Measurements from ENCODE around the gene KRTAP19-1.
"Not testable (repeated sequence)": the region's sequence is repeated elsewhere in the genome, so short reads cannot be mapped to it uniquely, and the experiment has no call there.

Gene KRTAP19-1

DNA sequence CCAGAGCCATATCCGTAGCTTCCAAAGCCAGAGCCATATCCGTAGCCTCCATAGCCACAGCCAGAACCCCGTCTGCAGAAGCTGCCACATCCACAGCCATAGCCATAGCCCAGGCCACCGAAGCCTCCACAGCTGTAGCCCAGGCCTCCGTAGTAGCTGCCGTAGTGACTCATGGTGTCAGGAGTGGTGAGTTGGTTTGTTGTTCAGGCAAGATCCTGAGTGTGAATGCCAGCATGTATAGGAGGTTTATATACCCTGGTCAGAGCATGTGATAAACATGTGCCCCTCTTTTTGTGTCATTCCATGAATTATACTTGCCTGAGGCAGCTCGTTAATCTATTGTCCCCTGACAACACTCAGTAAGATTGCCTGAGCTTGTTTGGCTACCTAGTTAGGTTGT is at the start of gene KRTAP19-1:
KRTAP19-1 (minus strand) TSS at position 223 of the 400 bp plus-strand sequence; CDS start at position 173, 50 bp downstream.
- no peak for DNase-seq

DNA sequence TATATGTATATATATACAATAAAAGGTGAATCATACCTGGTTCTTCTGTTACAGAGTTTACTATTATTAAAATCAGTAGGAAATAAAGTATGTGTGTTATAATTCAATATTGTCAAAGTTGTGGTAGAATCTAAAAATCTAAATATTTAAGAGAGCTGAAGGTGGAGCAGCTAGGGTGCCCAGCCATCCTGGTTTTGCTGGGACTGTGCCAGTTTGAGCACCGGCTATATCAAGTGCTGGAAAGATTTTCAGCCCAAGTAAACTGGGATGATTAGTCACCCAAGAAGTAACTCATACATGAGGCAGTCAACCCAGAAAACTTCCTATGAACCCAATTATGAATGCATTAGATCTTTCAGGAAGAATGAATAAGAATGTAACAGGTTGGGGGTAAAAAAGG is 38.7 kb upstream of the KRTAP19-1 start:
- DNase-seq = no peak

DNA sequence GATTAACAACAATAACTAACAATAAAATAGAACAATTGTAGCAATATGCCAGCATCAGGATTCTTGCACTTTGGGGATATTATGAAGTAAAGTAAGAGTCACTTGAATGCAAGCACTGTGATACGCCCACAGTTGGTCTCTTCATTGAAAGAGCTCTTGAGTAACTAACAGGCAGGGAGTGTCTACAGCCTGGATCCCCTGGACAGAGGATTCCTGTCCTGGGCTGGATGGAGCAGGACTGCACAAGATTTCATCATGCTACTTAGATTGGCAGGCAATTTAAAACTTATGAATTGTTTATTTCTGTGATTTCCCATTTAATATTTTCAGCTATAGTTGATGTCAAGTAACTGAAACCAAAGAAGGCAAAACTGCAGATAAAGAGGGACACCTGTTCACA is 35.5 kb upstream of the KRTAP19-1 start:
- DNase-seq = no peak

GRCh38 chr21:30505621-30506205 is 25.5 kb upstream of the KRTAP19-1 start:
- DNase-seq = not testable (repeated sequence)

- DNase-seq = no peak
These were observed 21.9 kb upstream of the KRTAP19-1 start, which contains the start of gene KRTAP19-5 for GRCh38 chr21:30502041-30502440. TSS of gene KRTAP19-5 (minus strand) at chr21:30502141. CDS start at chr21:30502090, 51 bp downstream.

DNA sequence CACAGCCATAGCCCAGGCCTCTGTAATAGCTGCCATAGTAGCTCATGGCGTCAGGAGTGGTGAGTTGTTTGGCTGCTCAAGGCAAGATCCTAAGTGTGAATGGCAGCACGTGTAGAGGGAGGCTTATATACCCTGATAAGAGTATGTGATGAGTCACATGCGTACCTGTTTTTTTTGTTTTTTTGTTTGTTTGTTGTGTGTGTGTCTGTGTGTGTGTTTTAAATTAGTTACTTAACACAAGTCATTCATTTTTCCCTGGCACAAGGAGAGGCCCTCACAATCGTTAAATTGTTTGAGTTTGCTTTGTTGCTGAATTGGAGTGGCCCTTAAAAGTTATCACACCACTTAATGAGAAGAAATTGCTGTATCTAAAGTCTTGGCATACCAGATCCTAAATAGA is 16.9 kb upstream of the KRTAP19-1 start, which contains the start of gene KRTAP19-4:
KRTAP19-4 (minus strand) TSS at position 101 of the 400 bp plus-strand sequence; CDS start at position 46, 55 bp downstream.
- no peak for DNase-seq

GRCh38 chr21:30491963-30492428 is 11.8 kb upstream of the KRTAP19-1 start, which contains the start of gene KRTAP19-3:
TSS of gene KRTAP19-3 (minus strand) at chr21:30492013. CDS start at chr21:30491957, 56 bp downstream.
- no peak for DNase-seq

GRCh38 chr21:30487336-30487735 is 7.2 kb upstream of the KRTAP19-1 start, which contains the start of gene KRTAP19-2:
TSS of gene KRTAP19-2 (minus strand) at chr21:30487436. CDS start at chr21:30487348, 88 bp downstream.
- DNase-seq = no peak

DNA sequence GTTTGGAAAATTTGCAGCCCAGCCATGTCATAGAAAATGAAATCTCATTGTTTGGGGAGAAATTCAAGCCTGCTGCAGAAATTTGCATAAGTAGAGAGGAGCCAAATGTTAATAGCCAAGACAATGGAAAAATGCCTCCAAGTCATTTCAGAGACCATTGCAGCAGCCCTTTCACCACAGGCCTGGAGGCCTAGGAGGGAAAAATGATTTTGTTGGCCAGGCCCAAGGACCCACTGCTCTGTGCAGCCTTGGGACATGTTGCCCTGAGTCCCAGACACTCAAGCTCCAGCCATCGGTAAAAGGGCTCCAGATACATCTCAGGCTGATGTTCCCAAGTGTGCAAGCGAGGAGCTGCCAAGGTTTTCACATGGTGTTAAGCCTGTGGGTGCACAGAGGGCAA is 6.0 kb upstream of the KRTAP19-1 start:
- DNase-seq = no peak

DNA sequence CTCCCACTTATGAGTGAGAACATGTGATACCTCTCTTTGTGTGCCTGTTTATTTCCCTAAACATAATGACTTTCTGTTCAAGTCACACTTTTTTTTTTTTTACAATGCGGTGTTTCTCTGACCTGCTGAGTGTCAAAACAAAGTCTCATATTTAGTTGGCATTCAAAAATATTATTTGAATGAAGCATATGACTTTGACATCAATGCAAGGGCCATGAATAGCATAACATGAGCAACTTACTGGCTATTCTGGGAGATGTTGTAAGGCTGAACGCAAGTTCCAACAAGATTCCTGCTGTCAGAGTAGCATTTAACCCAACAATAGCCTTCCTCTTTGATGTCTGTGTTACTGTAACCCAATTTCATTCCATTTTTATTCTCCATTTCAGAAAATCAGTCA is 2.0 kb upstream of the KRTAP19-1 start:
- DNase-seq = no peak

DNA sequence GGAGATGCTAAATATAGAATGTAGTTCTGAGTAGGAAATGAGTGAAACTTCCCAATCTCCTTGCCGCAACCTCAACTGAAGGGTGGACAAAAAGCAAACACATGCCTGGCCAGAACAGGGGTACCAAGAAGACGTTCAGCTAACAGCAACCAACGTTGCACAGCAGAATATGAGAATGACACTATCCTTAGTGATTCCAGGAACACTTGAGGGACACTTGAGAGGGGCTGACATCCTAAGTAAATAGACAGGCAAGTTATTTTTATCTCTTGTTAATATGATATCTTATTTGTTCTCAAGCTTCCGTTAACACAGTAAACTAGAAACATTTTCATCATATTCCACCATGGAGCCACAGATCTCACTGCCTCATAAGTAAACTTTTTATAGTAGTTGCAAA is 908 bp downstream of the KRTAP19-1 start:
- no peak for DNase-seq

- no peak for DNase-seq
These were observed 2.2 kb downstream of the KRTAP19-1 start for GRCh38 chr21:30478004-30478403.

DNA sequence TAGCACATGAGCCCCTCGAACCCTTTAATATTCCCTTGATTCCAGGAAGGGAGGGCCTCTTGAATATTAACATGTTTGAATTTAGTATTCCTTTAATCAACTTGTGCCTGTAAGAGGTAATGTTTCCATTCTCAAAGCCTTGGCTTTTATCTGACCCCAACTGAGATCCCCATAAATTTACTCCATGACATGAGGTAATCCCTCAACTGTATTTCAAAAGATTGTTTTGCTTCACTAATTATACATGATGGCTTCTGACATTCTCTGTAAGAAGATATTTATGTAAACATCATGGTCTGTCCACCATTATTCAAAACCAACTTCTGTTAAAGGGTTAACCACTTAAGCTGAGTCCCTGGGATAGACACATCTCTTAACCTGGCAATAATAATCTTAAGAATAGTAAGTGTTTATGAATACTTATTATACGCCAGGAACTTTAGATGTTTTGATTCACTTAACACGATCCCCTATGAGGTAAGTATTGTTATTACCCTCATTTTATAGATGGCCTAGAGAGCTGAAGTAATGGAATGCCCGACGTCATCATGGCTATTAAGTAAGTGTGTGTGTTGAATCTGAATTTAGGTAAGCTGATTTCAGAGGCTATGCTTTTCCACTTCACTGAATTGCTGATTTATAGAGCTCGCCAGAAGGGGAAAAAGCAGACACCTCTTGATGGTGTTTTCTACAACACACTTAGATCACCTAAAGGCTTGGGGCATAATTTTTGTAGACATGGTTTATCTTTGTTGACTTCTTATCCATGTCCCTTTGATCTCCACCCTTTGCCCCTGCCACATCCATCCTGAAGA is 11.1 kb downstream of the KRTAP19-1 start:
- DNase-seq = no peak

GRCh38 chr21:30463713-30464112 is 16.5 kb downstream of the KRTAP19-1 start:
- DNase-seq = no peak

DNA sequence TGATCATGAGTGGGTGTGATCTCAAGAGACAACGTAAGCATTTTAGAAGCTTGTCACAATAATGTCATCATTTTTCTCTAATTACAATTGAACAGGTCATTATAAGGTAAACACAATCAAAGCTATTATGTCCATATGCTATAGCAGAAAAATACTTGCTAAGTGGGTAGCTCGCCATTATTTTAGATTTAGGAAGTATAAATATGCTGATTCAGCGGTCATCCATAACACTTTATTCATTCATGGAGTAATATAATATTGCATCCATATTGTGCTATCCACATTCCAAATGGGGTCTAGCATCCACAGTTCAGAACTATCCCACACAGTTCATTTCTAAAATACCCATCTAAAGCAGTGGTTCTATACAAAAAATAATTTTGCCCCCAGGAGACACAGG is 31.7 kb downstream of the KRTAP19-1 start:
- no peak for DNase-seq

DNA sequence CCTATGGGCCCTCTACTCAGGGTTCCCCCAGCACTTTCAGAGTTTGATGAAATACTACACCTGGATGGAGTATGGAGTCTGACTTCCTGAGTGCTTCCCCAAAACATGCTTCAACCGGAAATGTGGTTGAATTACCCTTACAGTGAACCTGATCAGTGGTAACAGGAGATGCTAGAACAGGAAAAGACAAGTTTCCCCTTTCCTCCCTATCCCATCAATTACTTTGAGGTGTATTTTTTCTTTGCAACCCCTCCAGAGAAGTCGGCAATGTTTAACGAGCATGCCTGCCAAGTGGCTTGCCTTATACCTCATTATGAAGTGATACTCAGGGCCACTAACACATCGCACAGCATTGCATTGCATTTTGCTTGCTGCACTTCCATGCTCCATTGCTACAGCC is 33.1 kb downstream of the KRTAP19-1 start:
- DNase-seq = no peak

- DNase-seq = no peak
These were observed 36.0 kb downstream of the KRTAP19-1 start for GRCh38 chr21:30444204-30444603.

GRCh38 chr21:30443226-30443625 is 36.9 kb downstream of the KRTAP19-1 start:
- no peak for DNase-seq

GRCh38 chr21:30439975-30440374 is 40.2 kb downstream of the KRTAP19-1 start, which contains the start of gene KRTAP15-1:
TSS of gene KRTAP15-1 (plus strand) at chr21:30440275. CDS start at chr21:30440328, 53 bp downstream.
- no peak for DNase-seq

- DNase-seq = no peak
These were observed 43.1 kb downstream of the KRTAP19-1 start for GRCh38 chr21:30437010-30437565.

GRCh38 chr21:30434033-30434631 is 46.0 kb downstream of the KRTAP19-1 start:
- DNase-seq = no peak

DNA sequence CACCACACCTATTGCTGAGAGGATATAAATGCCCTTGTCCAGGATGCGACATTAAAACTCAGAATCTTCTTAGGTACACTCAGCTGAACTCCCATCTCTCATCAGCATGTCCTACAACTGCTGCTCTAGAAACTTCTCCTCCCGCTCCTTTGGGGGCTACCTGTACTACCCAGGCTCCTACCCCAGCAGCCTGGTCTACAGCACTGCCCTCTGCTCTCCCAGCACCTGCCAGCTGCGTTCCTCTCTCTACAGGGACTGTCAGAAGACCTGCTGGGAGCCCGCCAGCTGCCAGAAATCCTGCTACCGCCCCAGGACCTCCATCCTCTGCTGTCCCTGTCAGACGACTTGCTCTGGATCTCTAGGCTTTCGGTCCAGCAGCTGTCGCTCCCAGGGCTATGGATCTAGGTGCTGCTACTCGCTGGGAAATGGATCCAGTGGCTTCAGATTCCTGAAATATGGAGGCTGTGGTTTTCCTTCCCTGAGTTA is 50.0 kb downstream of the KRTAP19-1 start, which contains the start of gene KRTAP13-4:
KRTAP13-4 (plus strand) TSS at position 51 of the 486 bp plus-strand sequence; CDS start at position 107, 56 bp downstream.
- no peak for DNase-seq
